NCI-H1105 treated with DMSO at 0.1 percent for 48 hours (cell line): ENCODE measurements around the gene FBXL7.

Experiments
- DNase-seq: peaks from one replicate; lab custom pipeline; 2025; lab: John Stamatoyannopoulos, UW

FBXL7 gene

DNA sequence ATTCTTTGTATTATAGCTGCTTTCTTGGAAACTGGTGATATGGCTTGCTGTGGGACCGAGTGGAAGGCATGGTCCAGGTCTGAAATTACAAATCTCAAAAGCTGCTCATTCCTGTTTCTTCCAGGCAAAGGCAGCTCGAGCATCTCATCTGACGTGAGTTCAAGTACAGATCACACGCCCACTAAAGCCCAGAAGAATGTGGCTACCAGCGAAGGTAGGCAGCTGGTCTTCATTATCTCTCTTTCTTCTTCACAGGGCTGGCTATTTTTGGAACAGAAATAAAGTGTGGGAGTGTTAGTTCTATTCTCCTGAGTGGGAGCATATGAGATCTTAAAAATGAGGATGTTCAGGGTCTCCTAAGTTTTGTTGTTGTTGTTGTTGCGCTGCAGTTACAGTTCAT, 115.9 kb downstream of the FBXL7 start:
- DNase-seq: no peak

DNA sequence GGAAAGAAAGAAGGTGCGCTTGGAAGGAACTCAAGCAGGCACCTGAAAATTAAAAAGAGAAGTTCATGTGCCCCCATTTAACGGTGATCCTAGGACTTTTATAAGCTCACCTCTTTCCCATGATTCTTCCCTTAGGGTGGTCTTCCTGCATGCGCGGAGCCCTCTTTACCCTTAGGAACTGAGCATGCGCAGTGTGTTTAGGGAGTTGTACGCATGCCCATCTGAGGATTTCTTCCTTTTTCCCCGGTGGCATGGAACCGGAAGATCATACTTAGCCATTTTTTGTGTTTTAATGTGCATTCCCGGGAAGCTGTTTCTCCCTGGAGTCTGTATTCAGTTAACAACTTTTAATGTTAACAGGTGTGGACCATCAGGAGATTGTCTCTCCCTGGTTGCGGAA, 119.0 kb downstream of the FBXL7 start:
- DNase-seq: no peak

DNA sequence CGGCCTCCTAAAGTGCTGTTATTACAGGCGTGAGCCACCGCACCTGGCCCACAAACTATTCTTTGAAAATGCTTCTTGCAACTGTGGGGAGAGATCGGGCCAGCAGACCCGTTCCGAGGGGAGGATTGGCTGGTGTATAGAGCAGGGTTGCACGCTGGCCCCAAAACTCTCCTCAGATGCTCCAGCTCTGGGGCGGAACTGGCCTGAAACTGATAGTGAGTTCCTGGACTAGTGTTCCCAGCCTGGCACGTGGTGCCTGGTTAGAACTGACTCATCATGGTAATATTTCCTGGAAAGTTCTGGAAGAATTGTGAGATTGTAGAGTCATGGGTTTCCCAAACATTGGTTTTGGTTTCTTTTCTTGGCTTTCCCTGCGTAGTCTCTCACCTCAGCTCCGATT, 120.5 kb downstream of the FBXL7 start:
- DNase-seq: no peak

DNA sequence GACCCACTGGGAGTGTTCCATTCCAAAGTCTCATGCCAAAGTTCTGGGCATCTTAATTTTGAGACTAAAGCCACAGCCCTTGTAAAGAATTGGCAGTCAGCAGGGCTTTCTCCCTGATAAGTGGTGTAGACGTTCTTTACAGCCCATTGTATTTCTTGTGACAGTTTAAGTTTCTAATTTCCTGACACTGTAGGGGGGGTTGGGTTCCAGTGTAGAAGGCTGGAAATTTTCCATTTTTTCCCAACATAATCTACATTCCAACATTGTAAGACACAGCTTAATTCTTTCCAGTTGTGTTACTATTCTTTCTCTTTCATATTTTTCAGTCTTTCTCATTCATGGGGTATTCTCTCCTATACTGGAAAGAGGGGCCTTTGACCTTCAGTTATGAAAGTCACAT, 121.1 kb downstream of the FBXL7 start:
- no peak for DNase-seq

DNA sequence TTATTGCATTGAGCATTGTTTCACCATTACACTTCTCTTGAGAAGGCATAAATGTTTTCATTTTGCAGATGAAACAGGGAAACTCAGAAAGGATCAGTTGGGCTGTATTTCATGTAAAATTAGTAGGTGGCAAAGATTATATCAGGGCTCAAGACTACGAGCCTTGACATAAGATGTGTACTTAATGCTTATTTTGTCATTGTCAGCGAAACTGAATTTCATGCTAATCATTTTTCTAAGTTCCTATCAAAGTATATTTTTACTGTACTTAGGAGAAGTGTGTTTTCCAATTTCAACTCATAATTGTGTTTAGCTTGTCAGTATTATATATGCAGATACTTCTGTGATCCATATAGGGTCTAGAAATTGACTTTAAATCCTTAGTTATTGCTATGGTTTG, 123.8 kb downstream of the FBXL7 start:
- DNase-seq: no peak

DNA sequence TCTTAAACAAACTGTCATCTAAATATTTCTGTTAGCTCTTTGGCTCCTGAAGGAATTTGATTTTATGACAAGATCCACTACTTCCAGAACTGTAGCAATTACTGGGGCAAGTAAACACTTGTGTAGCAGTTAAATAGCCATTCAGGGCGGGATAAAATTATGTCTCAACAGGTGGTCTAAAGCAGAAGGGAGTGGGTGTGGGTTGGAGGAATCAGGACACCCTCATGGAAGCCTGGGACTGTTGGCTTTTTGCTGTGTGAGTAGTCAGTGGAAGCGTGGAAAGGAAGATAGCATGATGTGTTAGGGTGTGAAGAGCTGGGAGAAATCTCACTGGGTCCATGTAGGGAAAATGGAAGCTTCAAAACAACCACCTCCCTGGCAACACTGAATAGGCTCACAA, 127.1 kb downstream of the FBXL7 start:
- DNase-seq: no peak

DNA sequence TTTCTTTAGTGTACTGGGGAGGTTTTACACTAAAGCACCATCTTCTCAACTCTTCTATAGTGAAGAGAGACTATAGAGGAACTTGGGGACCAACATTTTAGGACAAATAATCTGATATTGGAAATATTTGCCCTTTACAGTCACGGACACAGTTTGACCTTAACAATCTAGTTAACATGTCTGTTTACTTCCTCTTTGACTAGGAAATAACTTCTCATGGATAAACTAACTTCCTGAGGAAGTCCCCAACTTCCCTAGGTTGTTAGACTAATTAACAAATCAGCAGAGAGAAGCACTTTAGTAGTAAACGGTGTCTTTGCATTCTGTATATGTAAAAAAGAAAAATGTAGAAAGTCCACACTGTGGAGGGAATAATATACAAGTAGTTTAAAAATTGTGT, 127.7 kb downstream of the FBXL7 start:
- no peak for DNase-seq

DNA sequence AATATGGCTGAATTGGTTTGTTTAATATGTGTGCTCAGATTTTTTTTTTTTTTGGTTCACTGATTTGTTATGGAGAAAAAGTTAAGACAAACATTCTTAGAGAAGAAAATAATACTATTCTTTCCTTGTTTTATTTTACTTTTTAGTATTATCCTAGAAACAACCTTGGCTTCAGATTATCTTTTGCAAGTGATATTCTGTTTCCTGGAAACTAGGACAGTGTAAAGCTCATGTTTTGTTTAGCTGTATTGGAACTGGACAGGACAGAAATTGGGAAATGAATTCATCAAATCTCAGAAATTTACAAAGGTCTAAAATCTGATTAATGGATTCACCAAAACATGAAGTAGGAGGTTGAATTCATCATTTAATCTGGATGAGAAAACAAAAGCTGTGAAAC, 130.5 kb downstream of the FBXL7 start:
- DNase-seq: no peak

DNA sequence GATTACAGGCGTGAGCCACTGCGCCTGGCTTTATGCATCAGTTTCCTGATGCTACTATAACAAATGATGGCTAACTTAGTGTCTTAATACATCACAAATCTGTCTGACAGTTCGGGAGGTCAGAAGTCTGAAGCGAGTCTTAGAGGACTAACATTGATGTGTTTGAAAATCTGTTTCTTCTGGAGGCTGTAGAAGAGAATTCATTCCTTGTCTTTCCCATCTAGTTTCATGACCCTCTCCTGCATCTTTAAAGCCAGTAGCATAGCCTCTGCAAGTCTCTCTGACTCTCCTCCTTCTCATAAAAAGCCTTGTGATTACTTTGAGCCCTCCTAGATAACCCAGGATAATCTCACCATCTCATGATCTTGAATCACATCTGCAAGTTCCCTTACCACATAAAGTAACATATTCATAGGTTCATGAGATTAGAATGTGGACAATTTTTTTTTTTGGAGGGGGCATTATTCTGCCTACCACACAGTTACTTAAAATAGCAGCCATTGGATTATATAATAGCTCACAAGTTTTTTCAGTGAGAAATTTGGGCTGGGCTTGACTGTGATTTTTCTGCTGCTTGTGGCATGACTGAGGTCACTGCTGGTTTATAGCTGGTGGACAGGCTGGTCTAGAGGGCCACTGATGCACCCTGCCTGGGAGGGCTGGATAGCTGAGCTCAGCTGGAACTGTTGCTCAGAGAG, 134.8 kb downstream of the FBXL7 start:
- DNase-seq: no peak

DNA sequence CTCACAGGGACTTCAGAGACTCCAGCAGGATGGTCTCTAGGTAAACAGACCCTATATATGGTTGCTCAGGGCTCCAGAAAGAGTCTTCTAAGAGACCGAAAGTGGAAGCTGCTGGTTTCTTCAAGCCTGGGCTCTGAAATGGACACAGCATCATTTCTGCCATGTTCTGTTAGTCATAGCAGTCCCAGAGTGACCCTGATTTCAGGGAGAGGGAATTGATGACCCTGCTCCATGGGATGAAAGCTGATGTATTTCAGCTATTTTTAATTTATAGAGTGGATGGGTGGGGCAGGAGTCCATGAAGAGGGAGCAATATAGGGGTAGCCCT, 135.3 kb downstream of the FBXL7 start:
- DNase-seq: no peak

DNA sequence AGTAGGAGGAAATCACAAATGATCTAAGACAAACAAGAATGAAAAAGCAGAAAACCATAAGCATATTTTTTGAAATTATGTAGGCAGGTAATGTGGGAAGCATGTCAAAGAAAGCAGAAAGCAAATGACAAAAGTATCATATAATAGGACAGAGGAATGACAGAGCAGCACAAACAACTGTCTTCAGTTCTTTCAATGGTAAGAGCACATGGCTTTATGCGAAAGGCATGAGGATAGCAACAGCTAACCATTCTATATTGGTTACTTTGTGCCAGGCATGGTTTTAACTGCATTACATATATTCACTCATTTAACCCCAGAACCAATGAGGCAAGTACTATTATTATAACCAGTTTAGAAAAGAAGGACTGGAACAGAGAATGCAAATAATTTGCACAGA, 137.4 kb downstream of the FBXL7 start:
- DNase-seq: no peak

DNA sequence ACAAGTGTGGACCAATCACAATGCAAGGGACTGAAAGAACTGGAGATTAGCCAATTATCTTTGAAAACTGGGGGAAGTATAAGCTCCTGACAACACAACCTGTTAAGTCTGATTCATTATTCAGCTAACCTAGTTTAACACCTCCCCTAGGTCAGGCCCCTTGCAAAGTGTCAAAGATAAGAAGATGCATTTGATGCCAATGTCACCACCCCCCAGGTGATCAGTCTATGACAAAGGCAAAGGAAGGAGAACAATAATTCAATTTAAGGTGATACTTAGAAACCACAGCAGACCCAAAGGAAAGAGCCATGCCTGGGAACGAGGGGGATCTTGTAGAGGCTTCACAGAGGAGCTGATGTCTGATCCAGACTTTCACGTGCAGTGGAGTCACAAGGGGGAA, 137.9 kb downstream of the FBXL7 start:
- no peak for DNase-seq

DNA sequence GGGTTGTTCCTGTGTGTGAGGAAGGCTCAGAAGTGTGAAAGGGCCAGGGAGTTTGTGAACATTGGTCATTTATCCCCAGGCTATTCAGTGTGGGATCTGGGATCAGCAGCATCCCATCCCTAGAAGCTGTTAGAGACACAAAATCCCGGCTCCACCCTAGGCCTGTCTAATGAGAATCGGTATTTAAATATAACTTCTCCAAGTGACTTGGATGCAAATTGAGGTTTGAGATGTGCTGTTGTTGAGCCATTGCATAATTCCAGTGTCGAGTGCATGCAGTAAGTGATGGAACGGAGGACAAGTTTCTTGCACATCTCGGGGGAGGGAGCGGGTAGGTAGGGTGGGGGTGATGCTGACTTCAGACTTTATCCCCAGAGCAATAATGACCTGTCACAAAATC, 138.3 kb downstream of the FBXL7 start:
- DNase-seq: no peak

DNA sequence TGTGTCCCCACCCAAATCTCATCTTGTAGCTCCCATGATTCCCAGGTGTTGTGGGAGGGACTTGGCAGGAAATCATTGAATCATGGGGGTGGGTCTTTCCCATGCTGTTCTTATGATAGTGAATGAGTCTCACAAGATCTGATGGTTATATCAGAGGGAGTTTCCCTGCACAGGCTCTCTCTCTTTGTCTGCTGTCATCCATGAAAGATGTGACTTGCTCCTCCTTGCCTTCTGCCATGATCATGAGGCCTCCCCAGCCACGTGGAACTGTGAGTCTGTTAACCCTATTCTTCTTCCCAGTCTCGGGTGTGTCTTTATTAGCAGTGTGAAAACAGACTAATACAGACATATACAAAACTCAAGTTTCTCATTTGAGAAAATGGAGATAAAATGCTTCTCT, 139.3 kb downstream of the FBXL7 start:
- no peak for DNase-seq

DNA sequence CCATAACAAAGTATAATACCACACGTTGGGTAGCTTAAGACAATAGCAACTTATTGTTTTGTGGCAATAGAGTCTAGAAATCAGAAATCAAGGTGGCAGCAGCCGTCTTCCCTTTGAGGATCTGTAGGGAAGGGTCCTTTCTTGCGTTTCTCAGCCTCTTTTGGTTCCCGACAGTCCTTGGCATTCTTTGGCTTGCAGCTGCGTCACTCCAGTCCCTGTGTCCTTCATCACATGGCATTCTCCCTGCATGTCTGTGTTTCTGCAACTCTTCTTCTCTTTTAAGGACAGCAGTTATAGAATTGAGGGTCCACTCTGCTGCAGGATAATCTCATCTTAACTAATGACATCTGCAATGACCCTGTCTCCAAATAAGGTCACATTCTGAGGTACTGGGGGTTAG, 140.1 kb downstream of the FBXL7 start:
- DNase-seq: no peak

DNA sequence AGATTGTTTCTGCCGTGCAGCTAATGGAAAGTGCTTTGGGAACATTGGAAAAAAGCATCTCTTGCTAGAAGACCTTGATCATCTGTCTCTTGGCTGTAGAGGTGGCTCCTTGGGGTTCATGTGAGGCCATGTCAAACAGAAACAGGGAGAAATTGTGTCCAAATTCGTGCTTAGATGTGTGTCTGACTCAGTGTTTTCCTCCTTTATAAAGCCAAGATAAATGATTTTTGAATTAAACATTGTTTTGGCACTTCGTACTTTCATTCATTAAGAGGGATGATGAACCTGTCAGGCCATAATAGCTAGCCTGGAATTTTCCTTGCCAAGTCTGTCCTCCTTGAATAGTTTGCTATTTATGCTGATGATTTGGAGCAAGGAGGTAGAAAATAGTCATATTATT, 143.8 kb downstream of the FBXL7 start:
- no peak for DNase-seq

DNA sequence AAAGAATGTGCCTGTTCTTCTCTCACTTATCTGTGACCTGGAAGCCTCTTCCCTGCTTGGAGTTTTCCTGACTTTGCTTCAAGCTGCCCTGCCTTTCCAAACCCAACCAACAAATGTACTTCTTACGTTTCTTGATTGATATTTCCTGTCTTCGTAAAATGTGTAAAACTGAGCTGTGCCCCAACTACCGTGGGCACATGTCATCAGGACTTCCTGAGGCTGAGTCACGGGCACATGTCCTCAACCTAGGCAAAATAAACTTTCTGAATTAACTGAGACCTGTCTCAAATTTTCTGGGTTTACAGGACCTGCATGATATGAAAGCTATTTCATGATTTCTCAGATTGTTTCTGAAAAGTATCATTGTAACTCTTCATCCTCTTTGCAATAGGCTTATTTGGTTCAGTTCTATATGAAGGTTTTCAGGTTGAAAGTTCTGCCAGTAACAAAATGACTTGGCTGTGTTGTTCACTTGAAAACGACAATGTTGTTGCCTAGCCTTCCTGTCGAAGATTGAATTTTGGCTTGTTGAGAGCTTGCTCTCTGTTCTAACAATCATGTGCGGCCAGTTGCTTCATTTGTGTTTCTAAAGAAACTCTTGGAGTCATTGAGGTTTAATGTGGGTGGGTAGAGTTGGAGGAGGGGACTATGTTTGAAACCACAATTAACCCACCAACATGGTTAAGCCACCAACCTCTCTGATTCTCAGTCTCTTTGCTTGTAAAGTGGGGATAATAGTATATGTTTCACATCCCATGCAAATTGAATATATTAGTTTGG, 145.6 kb downstream of the FBXL7 start:
- no peak for DNase-seq

DNA sequence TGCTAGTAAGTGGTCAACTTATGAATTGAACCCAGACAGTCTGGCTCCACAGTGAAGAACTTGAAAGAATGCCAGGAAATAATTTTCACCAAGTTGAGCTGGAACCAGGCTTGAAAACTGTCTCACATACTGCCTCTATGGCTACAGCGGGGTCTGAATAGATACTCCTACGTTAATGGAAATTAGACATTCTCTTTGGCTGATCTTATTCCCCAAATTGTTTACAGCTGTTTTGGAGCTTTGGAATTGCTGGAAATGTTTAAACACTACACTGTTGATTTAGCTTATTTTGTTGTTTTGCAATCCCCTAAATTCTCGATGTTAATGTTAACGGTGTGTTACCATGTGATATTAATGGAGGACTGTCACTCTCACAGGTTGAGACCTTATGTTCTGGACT, 146.4 kb downstream of the FBXL7 start:
- peak; percentile 5 for DNase-seq

DNA sequence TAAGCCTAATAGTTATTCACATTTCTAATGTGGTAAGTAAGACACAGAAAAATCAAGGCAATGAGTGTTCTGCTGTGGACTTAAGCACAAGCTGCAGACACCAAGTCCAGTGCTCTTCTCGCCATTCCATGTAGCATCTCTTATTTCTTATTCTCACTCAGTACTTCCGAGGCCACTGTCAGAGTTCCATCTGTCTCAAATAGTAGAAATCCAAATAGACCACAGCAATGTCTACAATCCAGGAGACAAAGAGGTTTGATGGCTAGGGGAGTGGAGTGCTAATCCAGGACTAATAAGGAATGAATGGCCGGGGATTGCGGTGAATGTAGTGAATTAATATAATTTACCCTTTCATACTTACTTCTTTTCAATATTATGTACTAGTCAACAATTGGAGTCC, 147.3 kb downstream of the FBXL7 start:
- DNase-seq: no peak

DNA sequence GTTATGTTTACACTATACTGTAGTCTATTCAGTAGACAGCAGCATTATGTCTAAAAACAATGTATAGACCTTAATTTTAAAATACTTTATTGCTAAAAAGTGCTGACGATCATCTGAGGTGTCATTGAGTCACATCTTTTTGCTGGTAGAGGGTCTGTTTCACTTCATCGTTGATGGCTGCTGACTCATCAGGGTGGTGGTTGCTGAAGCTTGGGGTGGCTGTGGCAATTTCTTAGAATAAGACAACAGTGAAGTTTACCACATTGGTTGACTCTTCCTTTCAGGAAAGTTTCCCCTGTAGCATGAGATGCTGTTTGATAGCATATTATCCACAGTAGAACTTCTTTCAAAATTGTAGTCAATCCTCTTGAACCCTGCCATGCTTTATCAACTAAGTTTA, 150.3 kb downstream of the FBXL7 start:
- no peak for DNase-seq

DNA sequence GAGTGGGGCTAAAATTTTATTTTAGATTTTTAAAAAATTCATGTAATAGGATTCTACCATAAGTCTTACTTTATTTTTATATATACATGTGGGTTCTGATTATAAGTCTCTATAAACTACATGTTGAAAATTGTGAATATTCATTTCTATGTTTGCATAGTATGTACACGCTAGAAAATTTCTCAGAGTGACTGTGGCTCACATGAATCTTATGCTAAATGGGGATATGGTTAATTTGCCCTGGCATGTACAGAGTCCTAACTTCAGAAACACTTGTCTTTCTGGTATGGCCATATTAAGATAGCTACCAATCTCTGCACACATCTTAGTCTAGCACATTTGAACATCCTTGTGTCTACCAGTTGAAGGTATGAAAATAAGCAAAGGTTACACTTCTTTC, 154.8 kb downstream of the FBXL7 start:
- DNase-seq: no peak

DNA sequence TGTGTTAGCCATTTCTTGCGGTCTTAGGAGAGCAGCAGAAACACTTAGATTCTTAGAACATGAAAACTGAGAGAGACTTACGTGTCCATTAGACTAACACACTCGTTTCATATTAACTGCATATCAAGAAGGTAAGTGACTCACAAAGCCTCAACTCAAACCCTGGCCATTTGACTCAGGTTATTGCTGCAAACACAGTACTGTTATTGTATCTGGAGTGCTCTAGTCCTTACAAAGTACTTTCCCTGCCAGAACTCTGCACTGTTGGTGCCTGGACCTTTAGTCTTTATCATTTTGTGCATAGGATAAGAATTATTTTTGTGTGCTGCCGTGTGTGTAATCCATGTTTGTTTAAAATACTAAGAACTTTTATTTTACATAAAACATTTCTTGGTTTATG, 155.7 kb downstream of the FBXL7 start:
- DNase-seq: no peak

DNA sequence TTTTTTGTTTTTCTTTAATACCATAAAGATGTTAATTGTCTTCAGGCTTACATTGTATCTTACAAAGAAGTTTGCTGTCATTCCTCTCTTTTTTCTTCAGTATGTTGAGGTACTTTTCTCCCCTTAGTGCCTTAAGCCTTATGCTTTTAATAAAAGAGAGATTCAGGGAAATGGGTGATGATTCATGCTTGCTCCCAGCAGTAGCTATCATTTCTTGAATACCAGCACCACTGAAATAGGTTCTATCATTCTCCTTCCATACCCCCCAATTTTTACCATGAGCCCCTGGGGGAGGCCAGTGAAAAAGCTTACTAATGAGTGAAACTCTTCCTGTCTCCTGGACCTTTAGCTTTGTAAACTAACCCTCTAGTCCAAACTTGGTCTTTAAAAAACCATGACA, 165.0 kb downstream of the FBXL7 start:
- no peak for DNase-seq

DNA sequence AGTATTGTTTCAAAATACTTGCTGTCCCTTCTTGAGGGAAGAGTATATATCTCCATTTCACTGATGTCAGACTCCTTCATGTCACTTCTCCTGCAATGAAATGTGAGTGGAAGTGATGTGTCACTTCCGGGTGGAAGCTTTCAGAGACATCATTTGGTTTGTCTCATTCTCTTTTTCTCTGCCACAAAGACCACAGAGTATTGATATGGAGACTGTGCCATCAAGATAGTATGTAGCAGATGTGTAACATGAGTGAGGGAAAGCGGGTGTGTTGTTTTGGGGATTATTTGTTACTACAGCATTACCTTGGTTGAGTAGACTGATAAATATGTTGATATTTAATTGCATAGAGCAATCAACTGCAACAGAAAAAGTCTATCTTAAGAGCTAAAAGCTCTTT, 169.8 kb downstream of the FBXL7 start:
- DNase-seq: no peak
